Endothelial cell of hepatic sinusoid (primary cell): ENCODE measurements around the gene GPC1.

Source experiments
- in situ Hi-C: cut with HindIII; loops from 2 replicates; pipeline ENCODE4 v1.10.0; 2017; ENCODE audit warnings: low sequenced_read_pairs

GPC1 gene

GRCh38 chr2:240507778-240508251 is 72.4 kb downstream of the GPC1 start:
- in situ Hi-C loops = loop anchor here (5.0 to 25.0 kb wide), 2 partner anchors 36 to 279 kb away; no protein-coding TSS in a partner anchor

GRCh38 chr2:240508832-240509545 is 73.5 kb downstream of the GPC1 start:
- in situ Hi-C loops = loop anchor here (5.0 to 25.0 kb wide), 2 partner anchors 37 to 278 kb away; no protein-coding TSS in a partner anchor

DNA sequence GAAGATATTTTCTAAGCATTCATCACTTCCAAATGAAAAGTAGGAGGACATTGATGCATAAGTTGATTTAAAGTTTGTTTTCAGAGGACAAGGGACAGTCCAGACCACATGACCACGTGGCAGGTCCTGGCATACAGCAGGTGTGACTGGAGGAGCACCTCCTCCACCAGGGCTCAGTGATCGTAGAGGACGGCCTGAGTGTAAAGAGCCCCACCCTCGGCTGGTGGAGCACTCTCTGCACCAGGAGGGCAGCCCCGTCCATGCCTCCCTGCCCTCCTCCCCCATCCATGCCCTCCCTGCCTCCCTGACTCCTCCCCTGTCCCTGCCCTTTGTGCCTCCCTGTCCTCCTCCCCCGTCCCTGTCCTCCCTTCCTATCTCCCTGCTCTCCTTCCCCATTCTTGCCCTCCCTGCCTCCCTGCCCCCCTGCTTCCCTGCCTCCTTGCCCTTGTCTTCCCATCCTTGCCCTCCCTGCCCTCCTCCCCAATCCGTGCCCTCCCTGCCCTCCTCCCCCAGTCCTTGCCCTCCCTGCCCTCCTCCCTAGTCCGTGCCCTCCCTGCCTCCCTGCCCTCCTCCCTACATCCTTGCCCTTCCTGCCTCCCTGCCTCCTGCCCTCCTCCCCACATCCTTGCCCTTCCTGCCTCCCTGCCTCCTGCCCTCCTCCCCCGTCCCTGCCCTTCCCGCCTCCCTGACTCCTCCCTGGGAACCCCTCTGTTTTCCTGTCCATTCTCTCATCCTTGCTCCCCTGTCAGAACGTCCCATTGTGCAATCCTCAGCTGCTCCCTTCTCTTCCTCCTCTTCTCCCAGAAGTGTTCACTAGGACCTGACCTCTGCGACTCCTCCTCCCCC is 74.4 kb downstream of the GPC1 start:
- in situ Hi-C loops = loop anchor here (5.0 to 25.0 kb wide), 2 partner anchors 38 to 277 kb away; no protein-coding TSS in a partner anchor

GRCh38 chr2:240510513-240511210 is 75.2 kb downstream of the GPC1 start:
- in situ Hi-C loops = loop anchor here (25.0 kb wide), 1 partner anchor 277 kb away; no protein-coding TSS in a partner anchor

DNA sequence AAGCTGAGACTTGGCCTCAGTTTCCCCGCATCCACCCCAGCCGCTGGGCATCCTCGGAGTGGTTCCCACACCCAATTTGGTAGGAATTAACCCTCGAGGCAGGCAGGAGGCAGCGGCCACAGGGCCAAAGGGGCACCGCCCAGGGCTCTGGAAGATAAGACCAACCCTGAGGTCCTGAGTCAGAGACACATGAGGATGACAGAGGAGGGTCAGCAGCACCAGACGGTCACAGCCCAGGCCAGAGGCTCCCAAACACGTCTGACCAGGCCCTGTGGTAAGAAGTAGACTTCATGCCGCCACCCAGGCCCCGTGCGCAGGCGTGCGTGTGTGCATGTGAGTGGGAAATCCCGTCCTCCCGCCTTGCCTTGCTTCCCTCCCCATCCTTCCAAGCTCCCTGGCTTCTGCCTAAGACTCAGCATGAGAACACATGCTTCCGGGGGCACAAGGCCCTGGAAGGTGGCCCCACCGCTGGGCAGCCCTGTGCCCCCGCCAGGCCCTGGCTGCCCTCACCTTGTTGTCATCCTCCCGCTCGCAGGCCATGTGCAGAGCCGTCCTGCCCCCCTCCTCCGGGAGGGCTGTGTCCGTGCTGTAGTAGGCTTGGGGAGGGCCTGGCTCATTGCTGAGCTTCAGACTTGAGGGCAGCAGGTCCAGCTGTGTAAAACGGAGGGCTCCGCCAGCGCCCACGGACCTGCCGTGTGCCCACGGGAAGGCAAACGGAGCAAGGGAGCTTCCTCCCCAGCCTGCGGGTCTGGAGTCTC is 76.1 kb downstream of the GPC1 start:
- in situ Hi-C loops = loop anchor here (25.0 kb wide), 1 partner anchor 276 kb away; no protein-coding TSS in a partner anchor

DNA sequence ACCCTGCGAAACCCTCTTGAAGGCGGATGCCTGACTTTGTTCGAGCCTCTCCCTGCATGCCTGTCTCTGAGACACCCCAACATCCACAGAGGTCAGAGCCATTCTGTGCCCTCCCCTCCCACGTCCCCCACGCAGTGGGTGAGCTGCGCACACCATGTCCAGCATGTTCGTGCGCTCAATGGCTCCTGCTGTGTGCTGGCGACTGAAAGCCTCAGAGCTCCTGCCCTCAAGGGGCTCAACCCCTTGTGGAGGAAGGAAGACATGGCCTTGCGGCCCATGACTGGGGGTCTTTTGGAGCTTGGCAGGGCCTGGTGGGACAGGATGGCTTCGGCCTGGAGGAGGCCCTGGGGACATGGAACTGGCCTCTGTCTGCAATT is 76.6 kb downstream of the GPC1 start:
- in situ Hi-C loops = loop anchor here (25.0 kb wide), 1 partner anchor 275 kb away; no protein-coding TSS in a partner anchor

DNA sequence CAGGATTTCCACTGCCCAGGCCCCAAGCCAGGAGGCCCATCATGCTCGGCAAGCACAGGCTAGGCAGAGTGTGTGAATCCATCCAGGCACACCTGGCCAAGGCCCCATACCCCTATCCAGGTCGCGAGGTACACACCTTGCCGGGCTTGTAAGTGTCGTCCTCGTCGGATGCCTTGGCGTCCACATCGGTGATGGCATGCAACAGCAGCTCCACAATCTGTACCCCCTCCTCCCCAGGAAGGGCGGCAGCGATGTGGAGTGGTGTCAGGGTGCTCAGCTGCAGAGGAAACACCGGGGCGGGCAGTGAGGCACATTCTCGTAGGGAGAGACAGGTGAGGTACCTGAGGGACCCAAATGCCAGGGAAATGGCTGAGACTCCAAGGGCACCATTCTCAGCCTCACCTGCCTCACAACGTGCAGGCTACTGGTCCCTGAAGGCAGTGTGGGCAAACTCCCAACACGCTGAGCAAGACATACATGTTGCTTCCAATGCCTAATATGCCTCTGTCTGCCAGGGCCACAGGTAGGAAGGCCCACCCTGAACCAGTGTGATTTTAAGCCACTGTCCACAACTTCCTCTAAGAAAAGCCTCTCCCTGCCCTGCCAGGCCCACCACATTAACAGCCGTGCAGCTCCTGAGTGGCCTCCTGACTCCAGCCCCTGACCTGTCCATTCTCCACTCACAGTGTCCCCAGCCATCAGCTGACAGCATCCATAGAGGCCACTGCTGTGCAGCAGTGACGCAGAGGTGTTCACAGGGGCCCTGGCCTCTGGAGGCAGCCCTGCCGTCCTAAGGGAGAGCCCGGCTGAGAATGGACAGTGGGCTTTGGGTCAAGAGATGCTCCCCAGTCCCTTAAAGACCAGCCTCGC is 77.4 kb downstream of the GPC1 start:
- in situ Hi-C loops = loop anchor here (25.0 kb wide), 1 partner anchor 274 kb away; no protein-coding TSS in a partner anchor

- in situ Hi-C loops = loop anchor here (25.0 kb wide), 1 partner anchor 274 kb away; no protein-coding TSS in a partner anchor
Measured at GRCh38 chr2:240513549-240514287, 78.3 kb downstream of the GPC1 start.

- in situ Hi-C loops = loop anchor here (5.0 to 25.0 kb wide), 2 partner anchors 38 to 273 kb away; no protein-coding TSS in a partner anchor
Measured at GRCh38 chr2:240514631-240515030, 79.2 kb downstream of the GPC1 start.

GRCh38 chr2:240517342-240517741 is 81.9 kb downstream of the GPC1 start:
- in situ Hi-C loops = loop anchor here (5.0 to 25.0 kb wide), 2 partner anchors 35 to 270 kb away; no protein-coding TSS in a partner anchor
